HepG2 (cell line): Measurements from ENCODE around the gene TSPAN15. TPM values are rescaled to one million over a fixed set of nuclear protein-coding genes. Genes with fewer than 3 reads are reported as not detected.

Experiments
- ATAC-seq: fragments of 200-7000 bp; cut with Tn5 transposase; 3 replicates; pipeline ENCODE4 v1.9.1; 2020; ENCODE audit warnings: mild to moderate bottlenecking, moderate library complexity
- BruUV-seq: library from RNA; stranded (reverse); fragments of 400-500 nt; replicated peaks from 2 replicates; lab custom pipeline; 2021; lab: Mats Ljungman, UMichigan
- CTCF ChIA-PET: fragments of 300-600 bp; formaldehyde crosslinking; extraction: SDS; loops from one replicate; lab custom pipeline; 2021; ENCODE audit warnings: low total read pairs, inconsistent platforms, low intra/inter-chr PET ratio; lab: Yijun Ruan, JAX
- POLR2A ChIA-PET: fragments of 350-600 bp; sonication (Branson Sonifier 250); formaldehyde crosslinking; loops from one replicate; lab custom pipeline; 2020; ENCODE audit warnings: antibody characterized with exemption, inconsistent platforms; lab: Yijun Ruan, JAX
- DNase-seq: peaks from one replicate; pipeline ENCODE4 v3.0.0-alpha.2; 2015; ENCODE audit warnings: low spot score
- FAIRE-seq: peaks from 3 replicates; lab custom pipeline; 2011; peaks lifted over from hg19 to GRCh38; lab: Jason Lieb, UNC
- H2AFZ ChIP-seq: one replicate; pipeline ENCODE4 v1.6.1; 2011; ENCODE audit warnings: low read length, inconsistent platforms
- H3K27ac ChIP-seq: fragments of 300-600 bp; 3 replicates; pipeline ENCODE4 v1.8.0; 2011; ENCODE audit warnings: mixed run types, mild to moderate bottlenecking, mixed read lengths, low read length, inconsistent platforms; ENCODE audit not compliant: insufficient read depth; ENCODE audit errors: extremely low read length
- H3K27me3 ChIP-seq, 2 experiments: fragments of 200-600 bp in 1 of 2; 2 replicates in 1 of 2; 3 replicates in 1 of 2; pipeline versions ENCODE4 v1.6.0 to v1.8.0; 2011; ENCODE audit warnings: low read length in 2 of 2, mild to moderate bottlenecking in 2 of 2, moderate library complexity in 2 of 2, inconsistent platforms in 1 of 2; ENCODE audit not compliant: insufficient read depth in 2 of 2, control insufficient read depth in 1 of 2
- H3K36me3 ChIP-seq, 2 experiments: fragments of 200-600 bp in 1 of 2; replicated peaks in 1 of 2; 2 replicates in 1 of 2; 3 replicates in 1 of 2; pipeline versions ENCODE4 v1.5.1 to v1.8.0; 2011; ENCODE audit warnings: low read length in 2 of 2, inconsistent platforms in 1 of 2; ENCODE audit not compliant: insufficient read depth in 2 of 2, control insufficient read depth in 1 of 2
- H3K4me1 ChIP-seq: 2 replicates; pipeline ENCODE4 v1.5.1; 2012; ENCODE audit warnings: low read length, inconsistent platforms; ENCODE audit not compliant: insufficient read depth
- H3K4me2 ChIP-seq: 2 replicates; pipeline ENCODE4 v1.6.0; 2011; ENCODE audit warnings: low read depth, low read length, inconsistent platforms
- H3K4me3 ChIP-seq, 3 experiments: fragments of 200-600 bp in 1 of 3; sonication (generic), shearing (Covaris generic) in 1 of 3; replicated peaks in 1 of 3; 2 replicates each; pipeline ENCODE4 v1.5.1; 2011 to 2016; ENCODE audit warnings: low read length in 3 of 3, inconsistent platforms in 2 of 3, low read depth in 2 of 3, mild to moderate bottlenecking in 2 of 3, control low read depth in 1 of 3, mixed read lengths in 1 of 3; ENCODE audit not compliant: insufficient read depth in 1 of 3
- H3K79me2 ChIP-seq: one replicate; pipeline ENCODE4 v1.6.1; 2011; ENCODE audit warnings: low read length, inconsistent platforms; ENCODE audit not compliant: insufficient read depth
- H3K9ac ChIP-seq: 2 replicates; pipeline ENCODE4 v1.6.0; 2011; ENCODE audit warnings: mild to moderate bottlenecking, low read depth, low read length, inconsistent platforms; ENCODE audit not compliant: insufficient read depth
- H3K9me3 ChIP-seq: 2 replicates; pipeline ENCODE4 v1.5.1; 2012; ENCODE audit warnings: mild to moderate bottlenecking, low read length
- H4K20me1 ChIP-seq: 2 replicates; pipeline ENCODE4 v1.6.0; 2011; ENCODE audit warnings: inconsistent platforms, mild to moderate bottlenecking, low read length, moderate library complexity; ENCODE audit not compliant: insufficient read depth
- NFE2L2 ChIP-seq: fragments of 150-350 bp; IDR thresholded peaks from 2 replicates; pipeline ENCODE4 v1.6.1; 2014; ENCODE audit warnings: low read length
- PCBP1 ChIP-seq: fragments of 200-400 bp; formaldehyde crosslinking; IDR thresholded peaks from 2 replicates; pipeline ENCODE4 v1.6.1; 2017; ENCODE audit warnings: mild to moderate bottlenecking, low read depth, low read length, borderline replicate concordance
- POGK ChIP-seq: sonication (generic); formaldehyde crosslinking; conservative IDR thresholded peaks from 2 replicates; pipeline ENCODE4 v1.8.0; 2022; ENCODE audit warnings: mild to moderate bottlenecking, moderate library complexity, missing genetic modification reagents
- SAFB2 ChIP-seq: sonication (generic); formaldehyde crosslinking; IDR thresholded peaks from 2 replicates; pipeline ENCODE4 v1.5.1; 2020; ENCODE audit warnings: missing genetic modification reagents, low read depth, mild to moderate bottlenecking, borderline replicate concordance
- SETDB1 ChIP-seq: sonication (generic); formaldehyde crosslinking; IDR thresholded peaks from 2 replicates; pipeline ENCODE4 v1.5.1; 2020; ENCODE audit warnings: missing genetic modification reagents, mild to moderate bottlenecking, borderline replicate concordance
- TBX3 ChIP-seq: fragments of 450-650 bp; IDR thresholded peaks from 2 replicates; pipeline ENCODE4 v1.6.1; 2017; ENCODE audit warnings: antibody characterized with exemption, mild to moderate bottlenecking, inconsistent platforms, borderline replicate concordance
- ZFP82 ChIP-seq: sonication (generic); formaldehyde crosslinking; IDR thresholded peaks from 2 replicates; pipeline ENCODE4 v1.5.1; 2020; ENCODE audit warnings: mild to moderate bottlenecking, missing genetic modification reagents, borderline replicate concordance
- ZMYM4 ChIP-seq: sonication (generic); formaldehyde crosslinking; IDR thresholded peaks from 2 replicates; pipeline ENCODE4 v1.8.1; 2023; ENCODE audit warnings: mild to moderate bottlenecking, missing genetic modification reagents
- WGBS: methylation state at CpG from one replicate; pipeline ENCODE4 v1.1.6; 2017; ENCODE audit warnings: low lambda C conversion rate; 5-methylcytosine and 5-hydroxymethylcytosine counted together
- in situ Hi-C: cut with HindIII; loops from 2 replicates; pipeline ENCODE4 v1.10.0; 2017; ENCODE audit warnings: low pct_unique_long_range_greater_than_20kb; ENCODE audit not compliant: extremely low pct_ligation_motif_present
- intact Hi-C: fragments of 100-400 bp; cut with micrococcal nuclease; formaldehyde crosslinking; loops from one replicate; pipeline ENCODE4 v1.10.0; 2022; ENCODE audit not compliant: unreplicated experiment
- polyA plus RNA-seq, 8 experiments: library from polyadenylated mRNA; depleted of rRNA in 3 of 8; stranded (reverse) in 7 of 8; unstranded in 1 of 8; fragments of >200 nt; fragmentation: Illumina TruSeq in 4 of 8; extraction: Trizol in 4 of 8; gene quantifications; 2 replicates each; pipeline versions ENCODE4 v1.2.1 to v1.2.3, GENCODE V29; 2011 to 2016; ENCODE audit warnings: low read depth in 4 of 8, missing spikeins in 1 of 8, mixed read lengths in 1 of 8; ENCODE audit not compliant: insufficient read depth in 1 of 8
- total RNA-seq, 5 experiments: library from RNA; depleted of rRNA; stranded (reverse); fragments of >200 nt; fragmentation: Illumina TruSeq; extraction: Trizol; gene quantifications; 2 replicates each; pipeline ENCODE4 v1.2.3, GENCODE V29; 2016; ENCODE audit warnings: low read depth in 1 of 5
- TF ChIP-seq, protein P1 (sequence below): sonication (generic); formaldehyde crosslinking; IDR thresholded peaks from 2 replicates; pipeline ENCODE4 v1.5.0; 2020; ENCODE audit warnings: mild to moderate bottlenecking, missing genetic modification reagents, borderline replicate concordance
- TF ChIP-seq, protein P2 (sequence below): sonication (generic); formaldehyde crosslinking; IDR thresholded peaks from 2 replicates; pipeline ENCODE4 v1.8.1; 2023; ENCODE audit warnings: mild to moderate bottlenecking, inconsistent platforms, moderate library complexity, missing genetic modification reagents, borderline replicate concordance

TSPAN15 gene
- total and polyA plus RNA-seq, 2 of the 13 experiments (the other 11 are each of a cell fraction or from before 2014, with no cell fraction given) = 0.27 to 3.2 TPM

DNA sequence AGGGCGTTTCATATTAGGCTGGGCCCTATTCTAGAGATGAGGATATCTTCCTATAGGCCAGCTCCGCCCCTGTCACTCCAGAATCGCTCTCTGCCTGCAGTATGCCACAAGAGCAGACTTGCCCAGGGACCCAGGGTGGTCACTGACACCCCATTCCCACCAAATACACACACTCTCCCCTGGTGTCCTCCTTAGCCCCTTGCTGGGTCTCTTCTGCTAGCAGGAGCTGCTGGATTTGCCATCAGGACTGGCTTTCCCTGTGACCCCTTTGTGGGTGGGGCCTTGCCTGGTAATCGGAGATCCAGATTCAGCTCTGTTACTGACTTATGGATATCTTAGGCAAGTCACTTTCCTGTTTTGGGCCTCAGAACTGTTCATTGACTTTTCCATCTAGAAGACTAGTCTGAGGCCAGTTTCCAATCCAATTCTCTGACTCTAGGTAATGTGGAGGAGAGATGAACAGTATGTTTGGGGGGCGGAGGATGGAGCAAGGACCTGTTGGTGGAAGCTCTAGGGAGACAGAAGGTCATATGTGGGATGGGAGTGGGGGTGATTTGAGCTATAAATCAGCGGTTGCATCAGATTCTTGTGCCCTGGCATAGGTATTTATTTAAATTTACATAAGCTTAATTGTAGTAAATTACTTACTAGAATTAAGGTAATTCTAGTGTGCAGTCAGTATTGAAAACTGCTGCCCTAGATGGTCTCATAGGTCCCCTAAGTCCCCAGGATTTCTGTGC, 1.6 kb downstream of the TSPAN15 start:
- no peak for TF ChIP-seq ZMYM4
- no peak for TF ChIP-seq SETDB1 (CRISPR knock-in tag)
- TF ChIP-seq ZFP82 (CRISPR knock-in tag) = no peak
- TF ChIP-seq POGK (CRISPR knock-in tag) = no peak
- TF ChIP-seq, all 625 proteins: peak for 0
- ATAC-seq = no peak
- H3K27ac ChIP-seq = no peak overlapping the region
- H4K20me1 ChIP-seq = no peaks in the 10 kb centered on the region
- no peak for FAIRE-seq
- no peak overlapping the region for H2AFZ ChIP-seq
- intact Hi-C loops (no loop called here), in situ Hi-C loops (no loop called here)
- H3K4me2 ChIP-seq = no peak overlapping the region
- DNase-seq = no peak
- no peak overlapping the region for H3K9ac ChIP-seq
- H3K4me1 ChIP-seq = peaks cover 31% of the 10 kb centered on the region
- CTCF ChIA-PET = no interaction called here
- H3K36me3 ChIP-seq = no peaks in the 10 kb centered on the region
- no peaks in the 10 kb centered on the region for H3K79me2 ChIP-seq
- H3K4me3 ChIP-seq = no peak overlapping the region
- POLR2A ChIA-PET = no interaction called here
- peaks cover 0 to 3% of the 10 kb centered on the region in 2 experiments; a peak in 2 of 5 replicates for H3K27me3 ChIP-seq
- BruUV-seq = no TSS peak
- no peaks in the 10 kb centered on the region for H3K9me3 ChIP-seq
- 49% methylated on average over 4 of the region's 6 CpGs for WGBS

GRCh38 chr10:69453795-69454194, 2.5 kb downstream of the TSPAN15 start:
- CTCF ChIA-PET = no interaction called here
- H3K36me3 ChIP-seq = no peaks in the 10 kb centered on the region; a peak in 1 of 5 replicates
- TF ChIP-seq, protein P1, sequence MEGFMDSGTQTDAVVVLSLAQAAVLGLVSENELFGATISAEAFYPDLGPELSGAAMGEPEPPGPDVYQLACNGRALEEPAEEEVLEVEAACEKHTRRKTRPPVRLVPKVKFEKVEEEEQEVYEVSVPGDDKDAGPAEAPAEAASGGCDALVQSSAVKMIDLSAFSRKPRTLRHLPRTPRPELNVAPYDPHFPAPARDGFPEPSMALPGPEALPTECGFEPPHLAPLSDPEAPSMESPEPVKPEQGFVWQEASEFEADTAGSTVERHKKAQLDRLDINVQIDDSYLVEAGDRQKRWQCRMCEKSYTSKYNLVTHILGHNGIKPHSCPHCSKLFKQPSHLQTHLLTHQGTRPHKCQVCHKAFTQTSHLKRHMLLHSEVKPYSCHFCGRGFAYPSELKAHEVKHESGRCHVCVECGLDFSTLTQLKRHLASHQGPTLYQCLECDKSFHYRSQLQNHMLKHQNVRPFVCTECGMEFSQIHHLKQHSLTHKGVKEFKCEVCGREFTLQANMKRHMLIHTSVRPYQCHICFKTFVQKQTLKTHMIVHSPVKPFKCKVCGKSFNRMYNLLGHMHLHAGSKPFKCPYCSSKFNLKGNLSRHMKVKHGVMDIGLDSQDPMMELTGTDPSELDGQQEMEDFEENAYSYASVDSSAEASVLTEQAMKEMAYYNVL = no peak
- TF ChIP-seq PCBP1 (no peak), SAFB2 (CRISPR knock-in tag) (no peak), NFE2L2 (no peak), TBX3 (no peak)
- TF ChIP-seq, protein P2, sequence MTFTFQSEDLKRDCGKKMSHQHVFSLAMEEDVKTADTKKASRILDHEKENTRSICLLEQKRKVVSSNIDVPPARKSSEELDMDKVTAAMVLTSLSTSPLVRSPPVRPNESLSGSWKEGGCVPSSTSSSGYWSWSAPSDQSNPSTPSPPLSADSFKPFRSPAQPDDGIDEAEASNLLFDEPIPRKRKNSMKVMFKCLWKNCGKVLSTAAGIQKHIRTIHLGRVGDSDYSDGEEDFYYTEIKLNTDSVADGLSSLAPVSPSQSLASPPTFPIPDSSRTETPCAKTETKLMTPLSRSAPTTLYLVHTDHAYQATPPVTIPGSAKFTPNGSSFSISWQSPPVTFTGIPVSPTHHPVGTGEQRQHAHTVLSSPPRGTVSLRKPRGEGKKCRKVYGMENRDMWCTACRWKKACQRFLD = no peak
- H3K9me3 ChIP-seq = no peaks in the 10 kb centered on the region
- in situ Hi-C loops = no loop called here
- no TSS peak for BruUV-seq
- ATAC-seq = no peak
- H3K27ac ChIP-seq = no peak overlapping the region
- intact Hi-C loops = no loop called here
- FAIRE-seq = no peak
- H3K4me1 ChIP-seq = peaks cover 23% of the 10 kb centered on the region
- no peak overlapping the region for H2AFZ ChIP-seq
- no peaks in the 10 kb centered on the region for H3K79me2 ChIP-seq
- no peaks in the 10 kb centered on the region for H4K20me1 ChIP-seq
- H3K4me3 ChIP-seq = no peak overlapping the region
- H3K27me3 ChIP-seq = peaks cover 0 to 3% of the 10 kb centered on the region in 2 experiments; a peak in 2 of 5 replicates
- POLR2A ChIA-PET = no interaction called here
- DNase-seq = no peak
- no peak overlapping the region for H3K9ac ChIP-seq
- no peak overlapping the region for H3K4me2 ChIP-seq
